Panc1 (cell line): ENCODE results near the gene TLL2.

Source experiments
- POLR2AphosphoS5 ChIP-seq: IDR thresholded peaks from 2 replicates; pipeline ENCODE4 v1.6.1; 2012; ENCODE audit warnings: mild to moderate bottlenecking, low read depth, low read length, moderate library complexity
- SIN3A ChIP-seq: IDR thresholded peaks from 2 replicates; pipeline ENCODE4 v1.6.1; 2012; ENCODE audit warnings: low read depth, mild to moderate bottlenecking, low read length, moderate library complexity, borderline replicate concordance; ENCODE audit not compliant: insufficient read depth
- TCF7L2 ChIP-seq: IDR thresholded peaks from 2 replicates; pipeline ENCODE4 v1.6.1; 2011; ENCODE audit warnings: mild to moderate bottlenecking, low read depth, low read length, inconsistent platforms
- TF ChIP-seq, protein P1 (sequence below), 2 experiments: IDR thresholded peaks; 2 replicates each; pipeline ENCODE4 v1.6.1; 2011 to 2012; ENCODE audit warnings: low read depth in 2 of 2, control low read depth in 1 of 2, low read length in 1 of 2, mild to moderate bottlenecking in 1 of 2, moderate library complexity in 1 of 2; ENCODE audit not compliant: insufficient read depth in 1 of 2
- TF ChIP-seq, protein P2 (sequence below): fragments of 450-650 bp; IDR thresholded peaks from 2 replicates; pipeline ENCODE4 v1.5.1; 2017; ENCODE audit warnings: mild to moderate bottlenecking

DNA sequence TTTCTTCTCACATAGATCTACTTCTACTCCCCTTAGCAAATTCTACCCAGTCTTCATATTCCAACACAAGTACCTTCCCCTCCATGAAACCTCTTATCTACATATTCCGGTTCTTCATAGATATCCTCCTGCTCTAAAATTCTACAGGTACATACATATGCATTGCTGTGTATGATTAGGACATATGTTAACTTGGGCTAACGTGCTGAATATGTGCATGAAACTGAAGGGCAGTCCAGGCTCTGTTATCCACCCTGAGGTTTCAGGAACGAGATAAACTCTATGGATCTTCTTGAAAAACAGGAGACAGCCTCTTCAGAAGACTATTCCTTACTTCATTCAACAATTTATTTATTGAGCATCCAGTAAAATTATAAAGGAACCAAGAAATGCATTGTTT lies 41.6 kb upstream of the TLL2 start:
- no peak for TF ChIP-seq SIN3A
- TF ChIP-seq, protein P1, sequence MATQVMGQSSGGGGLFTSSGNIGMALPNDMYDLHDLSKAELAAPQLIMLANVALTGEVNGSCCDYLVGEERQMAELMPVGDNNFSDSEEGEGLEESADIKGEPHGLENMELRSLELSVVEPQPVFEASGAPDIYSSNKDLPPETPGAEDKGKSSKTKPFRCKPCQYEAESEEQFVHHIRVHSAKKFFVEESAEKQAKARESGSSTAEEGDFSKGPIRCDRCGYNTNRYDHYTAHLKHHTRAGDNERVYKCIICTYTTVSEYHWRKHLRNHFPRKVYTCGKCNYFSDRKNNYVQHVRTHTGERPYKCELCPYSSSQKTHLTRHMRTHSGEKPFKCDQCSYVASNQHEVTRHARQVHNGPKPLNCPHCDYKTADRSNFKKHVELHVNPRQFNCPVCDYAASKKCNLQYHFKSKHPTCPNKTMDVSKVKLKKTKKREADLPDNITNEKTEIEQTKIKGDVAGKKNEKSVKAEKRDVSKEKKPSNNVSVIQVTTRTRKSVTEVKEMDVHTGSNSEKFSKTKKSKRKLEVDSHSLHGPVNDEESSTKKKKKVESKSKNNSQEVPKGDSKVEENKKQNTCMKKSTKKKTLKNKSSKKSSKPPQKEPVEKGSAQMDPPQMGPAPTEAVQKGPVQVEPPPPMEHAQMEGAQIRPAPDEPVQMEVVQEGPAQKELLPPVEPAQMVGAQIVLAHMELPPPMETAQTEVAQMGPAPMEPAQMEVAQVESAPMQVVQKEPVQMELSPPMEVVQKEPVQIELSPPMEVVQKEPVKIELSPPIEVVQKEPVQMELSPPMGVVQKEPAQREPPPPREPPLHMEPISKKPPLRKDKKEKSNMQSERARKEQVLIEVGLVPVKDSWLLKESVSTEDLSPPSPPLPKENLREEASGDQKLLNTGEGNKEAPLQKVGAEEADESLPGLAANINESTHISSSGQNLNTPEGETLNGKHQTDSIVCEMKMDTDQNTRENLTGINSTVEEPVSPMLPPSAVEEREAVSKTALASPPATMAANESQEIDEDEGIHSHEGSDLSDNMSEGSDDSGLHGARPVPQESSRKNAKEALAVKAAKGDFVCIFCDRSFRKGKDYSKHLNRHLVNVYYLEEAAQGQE (IDR thresholded peaks at IDR 0.05; ENCODE audit: insufficient read depth in 1 of 2, low read depth in 2 of 2, low read length in 1 of 2), result no peak
- TF ChIP-seq, protein P2, sequence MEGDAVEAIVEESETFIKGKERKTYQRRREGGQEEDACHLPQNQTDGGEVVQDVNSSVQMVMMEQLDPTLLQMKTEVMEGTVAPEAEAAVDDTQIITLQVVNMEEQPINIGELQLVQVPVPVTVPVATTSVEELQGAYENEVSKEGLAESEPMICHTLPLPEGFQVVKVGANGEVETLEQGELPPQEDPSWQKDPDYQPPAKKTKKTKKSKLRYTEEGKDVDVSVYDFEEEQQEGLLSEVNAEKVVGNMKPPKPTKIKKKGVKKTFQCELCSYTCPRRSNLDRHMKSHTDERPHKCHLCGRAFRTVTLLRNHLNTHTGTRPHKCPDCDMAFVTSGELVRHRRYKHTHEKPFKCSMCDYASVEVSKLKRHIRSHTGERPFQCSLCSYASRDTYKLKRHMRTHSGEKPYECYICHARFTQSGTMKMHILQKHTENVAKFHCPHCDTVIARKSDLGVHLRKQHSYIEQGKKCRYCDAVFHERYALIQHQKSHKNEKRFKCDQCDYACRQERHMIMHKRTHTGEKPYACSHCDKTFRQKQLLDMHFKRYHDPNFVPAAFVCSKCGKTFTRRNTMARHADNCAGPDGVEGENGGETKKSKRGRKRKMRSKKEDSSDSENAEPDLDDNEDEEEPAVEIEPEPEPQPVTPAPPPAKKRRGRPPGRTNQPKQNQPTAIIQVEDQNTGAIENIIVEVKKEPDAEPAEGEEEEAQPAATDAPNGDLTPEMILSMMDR, result no peak
- no peak for TF ChIP-seq POLR2AphosphoS5
- no peak for TF ChIP-seq TCF7L2
